ENCODE data around the gene NFIA.

The NFIA gene

GRCh38 chr1:61132645-61133334 is 50.4 kb downstream of the NFIA start:
- no peak for TF ChIP-seq CTCF (IDR thresholded peaks at IDR 0.05; ENCODE audit: low read depth, low read length)
- peak; percentile 76 to 78 for DNase-seq (ENCODE audit: low read depth in 2 of 2)
- peak overlapping the region in 1 of 2 donors; percentile 27 for H3K4me3 ChIP-seq (replicated peaks in 1 of 2; ENCODE audit: low read depth in 2 of 2, low read length in 2 of 2)

- TF ChIP-seq CTCF (IDR thresholded peaks at IDR 0.05; ENCODE audit: low read depth, low read length), result no peak
- no peak for DNase-seq (ENCODE audit: low read depth in 2 of 2)
- no peak overlapping the region for H3K4me3 ChIP-seq (replicated peaks in 1 of 2; ENCODE audit: low read depth in 2 of 2, low read length in 2 of 2)
Observed at GRCh38 chr1:61133335-61134019, 51.1 kb downstream of the NFIA start.

GRCh38 chr1:61135291-61135690 is 52.9 kb downstream of the NFIA start:
- TF ChIP-seq CTCF (IDR thresholded peaks at IDR 0.05; ENCODE audit: low read depth, low read length), result no peak
- no peak overlapping the region for H3K4me3 ChIP-seq (replicated peaks in 1 of 2; ENCODE audit: low read depth in 2 of 2, low read length in 2 of 2)
- no peak for DNase-seq (ENCODE audit: low read depth in 2 of 2)

- DNase-seq (ENCODE audit: low read depth in 2 of 2), result no peak
- H3K4me3 ChIP-seq (replicated peaks in 1 of 2; ENCODE audit: low read depth in 2 of 2, low read length in 2 of 2), result no peak overlapping the region
- TF ChIP-seq CTCF (IDR thresholded peaks at IDR 0.05; ENCODE audit: low read depth, low read length), result no peak
Observed at GRCh38 chr1:61138305-61138704, 55.9 kb downstream of the NFIA start.

- H3K4me3 ChIP-seq (replicated peaks in 1 of 2; ENCODE audit: low read depth in 2 of 2, low read length in 2 of 2), result no peak overlapping the region
- peak; percentile 49 to 81 for DNase-seq (ENCODE audit: low read depth in 2 of 2)
- no peak for TF ChIP-seq CTCF (IDR thresholded peaks at IDR 0.05; ENCODE audit: low read depth, low read length)
Observed at GRCh38 chr1:61138921-61139774, 56.8 kb downstream of the NFIA start.

- no peak for TF ChIP-seq CTCF (IDR thresholded peaks at IDR 0.05; ENCODE audit: low read depth, low read length)
- no peak overlapping the region for H3K4me3 ChIP-seq (replicated peaks in 1 of 2; ENCODE audit: low read depth in 2 of 2, low read length in 2 of 2)
- DNase-seq (ENCODE audit: low read depth in 2 of 2), result no peak
Observed at GRCh38 chr1:61139775-61140549, 57.6 kb downstream of the NFIA start.
